Esophagus squamous epithelium (tissue), 5 donors: Measurements from ENCODE around the gene PACS2. TPM values are rescaled to one million over a fixed set of nuclear protein-coding genes. Genes with fewer than 3 reads are reported as not detected.

Source experiments
- DNase-seq: peaks from one replicate; lab custom pipeline; 2025; lab: John Stamatoyannopoulos, UW
- H3K27ac ChIP-seq, 4 donors: fragments of 200-600 bp; sonication (generic); one replicate each; pipeline ENCODE4 v1.5.1; 2016 to 2019; ENCODE audit warnings: mild to moderate bottlenecking in 1 of 4
- H3K27me3 ChIP-seq, 4 donors: fragments of 200-600 bp; sonication (generic); 1 replicate in 3 of 4; 2 replicates in 1 of 4; pipeline versions ENCODE4 v1.5.1 to v1.6.0; 2017 to 2021; ENCODE audit warnings: antibody characterized with exemption in 1 of 4
- H3K36me3 ChIP-seq, 3 donors: fragments of 200-600 bp; sonication (generic); one replicate each; pipeline ENCODE4 v1.5.1; 2016 to 2019
- H3K4me1 ChIP-seq, 3 donors: fragments of 200-600 bp; sonication (generic); one replicate each; pipeline ENCODE4 v1.5.1; 2017 to 2019
- H3K4me3 ChIP-seq, 4 donors: fragments of 200-600 bp; sonication (generic); 1 replicate in 3 of 4; 2 replicates in 1 of 4; pipeline ENCODE4 v1.5.1; 2016 to 2019; ENCODE audit warnings: mild to moderate bottlenecking in 2 of 4, moderate library complexity in 1 of 4
- H3K9me3 ChIP-seq, 3 donors: fragments of 200-600 bp; sonication (generic); one replicate each; pipeline ENCODE4 v1.5.1; 2016 to 2019
- CTCF ChIP-seq, 6 experiments: fragments of 450-650 bp in 4 of 6; fragments of 200-600 bp in 2 of 6; sonication (generic) in 2 of 6; IDR thresholded peaks; one replicate each; pipeline ENCODE4 v1.5.1; 2016 to 2019; ENCODE audit warnings: antibody characterized with exemption in 6 of 6, mild to moderate bottlenecking in 4 of 6, moderate library complexity in 4 of 6
- POLR2A ChIP-seq, 4 donors: fragments of 450-650 bp; IDR thresholded peaks; one replicate each; pipeline ENCODE4 v1.6.1; 2017; ENCODE audit warnings: antibody characterized with exemption in 4 of 4, mild to moderate bottlenecking in 4 of 4, moderate library complexity in 3 of 4
- WGBS, 2 donors: methylation state at CpG; one replicate each; pipeline ENCODE4 v1.1.5; 2018; 5-methylcytosine and 5-hydroxymethylcytosine counted together
- intact Hi-C: fragments of 100-400 bp; cut with DNase I; formaldehyde crosslinking; loops from one replicate; pipeline ENCODE4 v1.15.0; 2022
- total RNA-seq, 4 donors: library from RNA; depleted of rRNA; stranded (reverse); fragments of >200 nt; gene quantifications; one replicate each; pipeline ENCODE4 v1.1.0, GENCODE V29; 2016
- donor health status: DM: yes; HTN: yes; CAD: no.

Gene PACS2
- total RNA-seq, 4 donors from 2014 or later = 20.2 to 42.3 (median 30.9) TPM

GRCh38 chr14:105323663-105324062, 9.1 kb downstream of the PACS2 start:
- Histone ChIP-seq H3K27ac (no peak overlapping the region), H3K4me3 (no peak overlapping the region), H3K36me3 (peaks cover 0 to 7% (median 0%) of the 10 kb centered on the region in 3 donors), H3K9me3 (no peaks in the 10 kb centered on the region), H3K27me3 (no peaks in the 10 kb centered on the region), H3K4me1 (peaks cover 6 to 26% (median 11%) of the 10 kb centered on the region in 3 donors)
- no peak for TF ChIP-seq CTCF (IDR thresholded peaks at IDR 0.05)
- TF ChIP-seq POLR2A (IDR thresholded peaks at IDR 0.05) = no peak
- intact Hi-C loops = no loop called here
- 87 to 97% methylated on average over 3 to 11 of the region's 13 CpGs for WGBS, 2 donors
- no peak for DNase-seq

- no peak overlapping the region for H3K4me3 ChIP-seq
- no peak overlapping the region for H3K27ac ChIP-seq
- no peaks in the 10 kb centered on the region for H3K9me3 ChIP-seq
- no peak for TF ChIP-seq POLR2A (IDR thresholded peaks at IDR 0.05)
- no peak for TF ChIP-seq CTCF (IDR thresholded peaks at IDR 0.05)
- intact Hi-C loops = no loop called here
- peaks cover 0 to 7% (median 0%) of the 10 kb centered on the region in 3 donors for H3K36me3 ChIP-seq
- no peak for DNase-seq
- H3K27me3 ChIP-seq = no peaks in the 10 kb centered on the region
- WGBS, 2 donors = 95 to 100% methylated on average over 1 to 10 of the region's 30 CpGs
- H3K4me1 ChIP-seq = peaks cover 6 to 32% (median 11%) of the 10 kb centered on the region in 3 donors
These were observed 9.7 kb downstream of the PACS2 start for GRCh38 chr14:105324080-105324778.

GRCh38 chr14:105324871-105325270, 10.3 kb downstream of the PACS2 start:
- no peak for DNase-seq
- Histone ChIP-seq H3K4me3 (no peak overlapping the region), H3K27me3 (no peaks in the 10 kb centered on the region), H3K9me3 (no peaks in the 10 kb centered on the region), H3K4me1 (peaks cover 6 to 36% (median 14%) of the 10 kb centered on the region in 3 donors), H3K27ac (no peak overlapping the region), H3K36me3 (peaks cover 0 to 7% (median 0%) of the 10 kb centered on the region in 3 donors)
- WGBS, 2 donors = 100% methylated on average over 2 of the region's 12 CpGs; no CpG with 5 or more reads in 1 of the 2 donors
- intact Hi-C loops = no loop called here
- TF ChIP-seq CTCF (IDR thresholded peaks at IDR 0.05) = no peak
- no peak for TF ChIP-seq POLR2A (IDR thresholded peaks at IDR 0.05)

- intact Hi-C loops = no loop called here
- H3K27me3 ChIP-seq = no peaks in the 10 kb centered on the region
- H3K36me3 ChIP-seq = peaks cover 0 to 7% (median 0%) of the 10 kb centered on the region in 3 donors
- WGBS, 2 donors = 91% methylated on average over 5 of the region's 9 CpGs; no CpG with 5 or more reads in 1 of the 2 donors
- DNase-seq = no peak
- peaks cover 10 to 40% (median 14%) of the 10 kb centered on the region in 3 donors for H3K4me1 ChIP-seq
- H3K27ac ChIP-seq = no peak overlapping the region
- no peaks in the 10 kb centered on the region for H3K9me3 ChIP-seq
- H3K4me3 ChIP-seq = no peak overlapping the region
- TF ChIP-seq POLR2A (IDR thresholded peaks at IDR 0.05) = no peak
- no peak for TF ChIP-seq CTCF (IDR thresholded peaks at IDR 0.05)
These were observed 10.8 kb downstream of the PACS2 start for GRCh38 chr14:105325303-105325702.
